ENCODE measurements around the gene PTAFR. TPM values are rescaled to one million over a fixed set of nuclear protein-coding genes. Genes with fewer than 3 reads are reported as not detected.

PTAFR gene
- total RNA-seq, 1 experiment from 2014 or later: 0.27 TPM

Other genes with a start within 250 kb of the PTAFR start
- 0.68 and 2.0 TPM in 2 replicates for gene SMPDL3B, start 241.7 kb downstream of the PTAFR start, total RNA-seq (2014; rRNA removed; shearing (Covaris generic))
- gene XKR8, start 216.7 kb downstream of the PTAFR start, total RNA-seq (2014; rRNA removed; shearing (Covaris generic)): 0.78 TPM in 1 of 2 replicates, not detected in the other
- 11.3 and 15.0 TPM in 2 replicates for gene EYA3, start 88.1 kb downstream of the PTAFR start, total RNA-seq (2014; rRNA removed; shearing (Covaris generic))
- gene DNAJC8, start 56.3 kb upstream of the PTAFR start, total RNA-seq (2014; rRNA removed; shearing (Covaris generic)): 195 and 220 TPM in 2 replicates
- 79.9 and 135 TPM in 2 replicates for gene ATP5IF1, start 59.4 kb upstream of the PTAFR start, total RNA-seq (2014; rRNA removed; shearing (Covaris generic))
- gene SESN2, start 82.8 kb upstream of the PTAFR start, total RNA-seq (2014; rRNA removed; shearing (Covaris generic)): 54.0 and 56.6 TPM in 2 replicates
- 25.8 and 35.6 TPM in 2 replicates for gene MED18, start 152.3 kb upstream of the PTAFR start, total RNA-seq (2014; rRNA removed; shearing (Covaris generic))
- gene PHACTR4, start 193.1 kb upstream of the PTAFR start, total RNA-seq (2014; rRNA removed; shearing (Covaris generic)): 3.4 and 4.8 TPM in 2 replicates